ENCODE measurements around the gene EWSR1.
"Not testable (repeated sequence)": the region's sequence is repeated elsewhere in the genome, so short reads cannot be mapped to it uniquely, and the experiment has no call there.

The EWSR1 gene

DNA sequence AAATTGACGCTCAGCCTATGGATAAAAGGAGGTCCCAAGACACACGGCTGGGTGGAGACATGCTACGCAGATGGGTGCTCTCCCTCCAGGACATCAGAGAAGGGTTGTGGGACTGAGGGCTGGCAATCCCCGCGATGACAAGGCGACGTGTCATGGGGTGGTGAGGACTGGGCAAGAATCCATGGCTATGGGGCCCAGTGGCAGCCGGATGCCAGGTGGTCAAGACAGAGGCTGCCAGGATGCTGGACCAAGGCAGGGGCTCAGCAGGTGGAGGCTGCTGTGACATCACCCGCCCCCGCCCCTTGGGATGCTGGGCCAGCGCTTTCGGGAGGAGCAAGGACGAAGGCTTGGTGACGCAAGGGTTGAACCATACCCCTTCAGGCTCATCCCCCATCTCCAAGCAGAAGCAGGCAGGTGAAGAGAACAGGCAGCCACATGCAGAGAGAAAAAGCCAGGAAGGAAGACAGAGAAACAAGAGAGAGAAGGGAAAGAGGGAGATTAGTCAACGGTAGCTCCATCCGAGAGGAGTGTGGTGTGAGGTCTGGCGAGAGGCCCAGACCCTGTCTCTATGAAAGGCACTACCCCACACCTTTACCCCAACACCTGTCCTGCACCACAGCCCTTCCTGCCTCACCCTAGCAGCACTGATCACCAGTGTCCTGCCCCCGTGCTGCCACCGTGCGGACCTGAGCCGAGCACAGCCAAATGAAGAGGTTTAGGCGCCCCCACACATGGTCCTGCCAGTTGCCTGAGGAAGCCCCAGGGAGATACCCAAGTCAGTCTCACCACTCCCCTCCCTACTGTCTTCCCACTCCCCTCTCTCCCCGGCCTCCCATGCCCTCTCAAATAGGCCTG is 71.5 kb downstream of the EWSR1 start:
- DNase-seq: no peak

DNA sequence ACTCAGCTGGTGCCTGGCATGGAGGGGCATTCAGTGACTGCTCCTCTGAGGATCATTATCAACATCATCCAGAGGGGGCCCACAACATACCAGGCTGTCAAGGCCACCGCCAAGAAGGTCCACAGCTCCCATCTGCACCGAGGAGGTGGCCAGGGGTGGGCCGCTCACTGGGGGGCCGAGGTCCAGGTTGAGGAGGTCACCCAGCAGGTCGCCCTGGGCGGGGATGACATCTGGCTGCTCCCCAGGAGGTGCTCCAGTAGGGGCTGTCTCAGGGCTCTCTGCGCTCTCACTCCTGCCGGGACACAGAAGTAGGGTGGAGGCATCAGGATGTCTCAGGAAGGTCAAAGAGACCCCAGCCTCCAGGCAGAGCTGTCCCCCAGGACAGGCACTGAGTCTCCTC is 72.5 kb downstream of the EWSR1 start:
- no peak for DNase-seq

DNA sequence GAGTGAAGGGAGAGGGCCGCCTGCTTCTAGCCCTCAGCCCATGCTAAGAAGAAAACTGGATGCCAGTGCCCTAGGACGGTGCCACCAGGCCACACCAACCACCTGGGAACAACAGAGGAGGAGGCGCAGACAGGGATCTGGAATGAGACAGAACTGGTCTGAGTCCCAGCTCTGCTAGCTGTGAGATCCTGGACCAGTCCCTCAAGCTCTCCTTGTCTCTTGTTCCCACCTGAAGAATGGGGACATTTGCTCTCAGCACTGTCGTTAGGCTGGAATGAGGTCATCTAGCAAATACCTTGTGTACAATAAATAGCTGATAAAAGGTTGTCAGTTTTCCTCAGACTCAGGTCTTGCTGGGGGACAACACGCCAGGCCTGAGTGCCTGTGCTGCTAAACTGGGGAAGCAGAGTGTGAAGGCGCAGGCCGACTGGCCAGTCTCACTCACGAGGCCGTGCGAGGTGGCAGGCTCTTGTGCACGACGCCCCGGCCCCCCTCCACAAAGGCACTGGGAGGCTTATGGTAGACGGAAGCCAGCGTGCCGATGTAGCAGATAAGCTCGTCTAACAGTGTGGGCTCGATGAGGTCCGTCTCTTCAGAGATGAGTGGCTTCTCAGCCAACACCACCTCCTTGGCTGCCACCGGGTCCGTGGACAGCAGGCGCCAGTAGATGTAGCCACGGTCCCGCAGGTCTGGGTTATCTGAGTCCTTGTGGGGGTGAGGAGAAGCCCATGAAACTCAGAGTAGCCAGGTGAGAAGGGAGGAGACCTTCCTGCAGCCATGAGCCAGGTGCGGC is 73.2 kb downstream of the EWSR1 start:
- DNase-seq: no peak

DNA sequence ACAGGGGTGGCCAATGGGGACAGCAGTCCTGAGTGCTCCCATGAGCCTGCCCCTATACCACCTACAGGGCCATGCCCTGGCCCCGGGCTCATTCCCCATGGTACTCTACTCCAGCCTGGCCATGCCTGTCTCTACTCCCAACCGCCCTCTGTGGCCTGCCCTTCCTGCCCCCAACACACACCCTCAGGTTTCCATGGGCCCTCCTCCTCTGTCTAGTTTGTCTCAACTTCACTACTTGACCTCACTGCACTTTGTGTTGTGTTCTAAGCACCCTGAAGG is 73.7 kb downstream of the EWSR1 start:
- no peak for DNase-seq

DNA sequence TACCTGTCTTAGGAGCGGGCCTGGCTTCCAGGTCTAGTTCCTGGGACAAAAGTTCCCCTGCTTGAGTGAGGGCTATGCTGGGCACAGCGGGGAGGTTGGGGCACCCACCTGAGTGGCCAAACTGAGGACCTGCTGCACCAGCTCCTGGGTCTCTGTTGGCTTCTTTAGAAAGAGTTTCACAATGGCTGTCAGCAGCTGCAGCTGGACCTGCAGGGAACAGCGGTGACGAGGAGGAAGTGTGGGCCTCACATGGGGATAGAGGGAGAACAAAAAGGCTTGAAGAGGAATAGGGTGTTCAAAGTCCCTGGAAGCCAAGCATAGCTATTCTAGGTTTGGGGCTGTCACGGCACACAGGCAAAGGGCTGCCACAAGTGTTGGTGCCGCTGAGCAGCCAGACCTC is 74.1 kb downstream of the EWSR1 start:
- no peak for DNase-seq

DNA sequence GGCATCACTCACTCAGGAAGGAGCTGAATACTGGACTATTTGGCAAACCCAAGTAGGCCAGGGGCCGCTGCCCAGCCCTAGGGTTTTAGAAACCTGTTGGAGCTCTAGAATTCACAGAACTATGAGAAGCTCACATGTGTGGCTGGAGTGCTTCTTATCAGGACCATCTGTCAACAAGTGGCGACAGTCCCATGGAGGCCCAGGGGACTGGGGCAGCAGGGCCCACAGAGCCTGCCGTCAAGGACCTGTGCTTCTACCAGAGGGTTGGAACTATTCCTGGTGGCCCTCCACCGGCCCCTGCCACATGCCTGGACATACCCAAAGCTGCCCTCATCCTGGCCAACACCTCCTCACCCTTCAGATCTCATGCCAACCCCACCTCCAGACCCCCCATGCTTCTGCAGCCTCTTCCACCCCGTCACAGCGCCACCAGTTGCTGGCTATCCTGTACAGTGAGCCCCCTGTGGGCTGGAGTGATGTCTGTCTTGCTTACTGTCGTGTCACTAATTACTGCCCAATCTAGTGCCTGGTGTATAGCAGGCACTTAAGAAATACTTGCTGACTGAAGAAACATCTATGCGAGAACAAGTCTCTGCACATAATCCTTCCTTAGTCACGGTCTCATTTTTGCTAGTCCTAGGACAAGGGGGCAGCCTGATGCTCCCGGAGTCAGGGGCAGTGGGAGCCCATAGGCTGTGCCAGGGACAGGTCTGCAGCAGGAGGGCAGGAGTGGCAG is 74.7 kb downstream of the EWSR1 start:
- no peak for DNase-seq

DNA sequence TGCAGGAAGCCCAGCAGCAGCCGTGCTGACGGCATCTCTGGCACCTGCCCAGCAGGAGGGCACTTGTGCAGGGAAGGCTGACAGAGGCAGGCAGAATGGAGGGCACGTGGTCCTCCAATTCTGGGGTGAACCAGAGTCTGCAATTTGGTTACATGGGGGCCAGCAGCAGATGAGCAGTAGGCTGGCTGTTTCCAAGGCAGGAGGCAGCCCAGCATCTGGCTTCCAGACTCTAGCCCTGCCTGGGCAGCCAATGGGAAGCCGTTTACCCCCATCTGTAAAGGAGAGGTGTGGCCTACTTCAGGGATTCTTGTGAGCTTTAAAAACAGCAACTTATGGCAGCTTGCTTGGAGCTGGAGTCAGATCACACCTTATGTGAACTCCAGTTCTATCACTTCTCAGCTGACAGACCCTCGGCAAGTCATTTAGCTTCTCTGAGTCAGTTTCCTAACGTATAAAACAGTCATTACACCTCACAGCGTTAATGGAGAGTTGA is 75.3 kb downstream of the EWSR1 start:
- no peak for DNase-seq

DNA sequence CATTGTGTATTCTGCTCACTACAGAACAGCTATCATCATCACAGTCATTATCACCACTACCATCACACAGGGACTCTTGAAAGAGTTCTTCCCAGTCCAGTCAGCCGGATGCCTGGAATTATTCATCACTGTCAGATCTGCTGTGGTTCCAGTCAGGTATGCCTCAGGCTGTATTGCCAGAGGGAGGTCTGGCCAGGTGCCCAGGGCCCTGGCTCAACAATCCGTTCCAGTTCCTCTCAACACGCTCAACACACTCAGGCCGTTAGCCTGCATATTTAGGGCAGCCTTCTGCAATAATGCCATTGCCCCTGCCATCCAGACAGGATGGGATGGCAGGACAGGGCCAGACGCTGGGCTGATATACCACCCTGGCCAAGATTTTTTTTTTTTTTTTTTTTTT is 76.1 kb downstream of the EWSR1 start:
- DNase-seq: no peak

DNA sequence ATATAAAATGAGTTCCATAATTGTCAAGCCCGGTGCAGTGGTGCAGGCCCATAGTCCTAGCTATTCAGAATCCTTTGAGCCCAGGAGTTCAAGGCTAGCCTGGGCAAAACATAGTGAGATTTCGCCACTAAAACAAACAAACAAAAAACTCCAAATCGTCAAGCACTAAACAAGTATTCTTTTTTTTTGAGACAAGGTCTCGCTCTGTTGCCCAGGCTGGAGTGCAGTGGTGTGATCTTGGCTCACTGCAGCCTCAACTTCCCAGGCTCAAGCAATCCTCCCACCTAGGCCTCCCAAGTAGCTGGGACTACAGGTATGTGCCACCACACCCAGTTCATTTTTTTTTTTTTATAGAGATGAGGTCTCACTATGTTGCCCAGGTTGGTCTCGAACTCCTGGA is 76.8 kb downstream of the EWSR1 start:
- DNase-seq: not testable (repeated sequence)

DNA sequence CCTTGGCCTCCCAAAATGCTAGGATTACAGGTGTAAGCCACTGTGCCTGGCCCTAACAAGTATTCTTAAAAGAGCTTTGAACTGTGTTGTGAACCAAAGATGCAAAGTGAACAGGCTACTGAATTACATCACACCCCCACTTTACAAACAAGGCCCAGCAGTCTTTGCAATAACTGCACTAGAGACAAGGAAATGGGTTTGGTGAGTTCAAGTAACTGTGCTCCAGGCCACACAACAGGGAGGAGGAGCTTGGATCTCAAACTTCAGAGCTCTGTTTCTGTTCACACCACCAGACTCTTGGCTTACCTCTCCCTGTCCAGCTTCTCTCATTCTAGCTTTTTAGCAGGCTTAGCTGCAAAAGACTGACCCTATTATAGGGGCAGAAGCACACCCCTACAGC is 77.9 kb downstream of the EWSR1 start:
- no peak for DNase-seq

DNA sequence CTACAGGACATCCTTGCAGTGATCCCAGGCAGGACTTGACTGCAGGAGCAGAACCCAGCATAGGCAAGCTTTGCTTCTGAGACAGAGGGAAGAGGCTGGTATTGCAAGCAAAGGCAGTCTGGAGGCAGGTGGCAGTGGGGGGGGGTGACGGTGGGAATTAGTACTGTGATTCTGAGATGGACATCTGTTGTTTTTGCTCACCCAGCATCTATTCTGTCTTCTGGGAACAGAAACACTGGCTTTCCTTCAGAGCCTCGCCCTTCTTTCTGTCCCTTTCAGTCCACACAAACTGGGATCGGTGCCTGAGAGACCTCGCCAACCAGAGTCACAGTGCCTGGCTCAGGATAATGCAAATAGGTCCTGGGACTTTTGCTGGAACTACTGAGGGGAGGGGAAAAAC is 78.6 kb downstream of the EWSR1 start:
- DNase-seq: no peak

DNA sequence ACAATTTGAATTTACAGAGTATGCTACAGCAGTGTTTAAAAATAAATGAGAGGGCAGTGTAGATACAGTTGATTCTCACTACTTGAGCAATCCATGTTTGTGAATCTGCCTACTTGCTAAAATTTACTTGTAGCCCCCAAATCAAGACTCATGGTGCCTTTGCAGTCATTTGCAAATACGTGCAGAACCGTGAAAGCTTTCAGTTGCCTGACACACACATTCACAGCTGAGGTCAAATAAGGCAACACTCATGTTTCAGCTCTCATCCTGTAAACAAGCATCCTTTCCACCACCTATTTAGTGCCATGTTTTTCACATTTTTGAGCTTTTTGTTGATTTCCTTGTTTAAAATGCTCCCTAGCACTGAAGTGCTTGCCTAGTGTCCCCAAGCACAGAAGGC is 80.0 kb downstream of the EWSR1 start:
- DNase-seq: no peak

DNA sequence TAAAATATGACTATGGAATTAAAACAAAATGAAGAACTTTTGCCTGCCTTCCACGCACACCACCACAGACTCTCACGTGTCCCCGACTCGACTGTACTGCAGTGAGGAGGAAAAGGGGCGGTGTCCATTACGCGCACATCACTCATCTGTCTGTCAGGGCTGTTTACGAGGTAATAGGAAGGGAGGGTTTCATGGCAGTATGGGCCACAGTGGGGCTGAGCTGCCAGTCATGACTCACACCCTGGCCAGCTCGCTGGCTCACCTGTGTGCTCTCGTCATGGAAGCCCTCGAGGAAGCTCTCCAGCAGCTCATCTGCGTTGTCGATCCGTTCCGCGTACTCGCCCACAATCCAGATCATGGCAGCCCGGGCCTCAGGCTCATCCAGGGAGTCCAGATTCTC is 80.9 kb downstream of the EWSR1 start:
- DNase-seq: no peak
